Measurements from ENCODE around the gene VPS4B. TPM values are rescaled to one million over a fixed set of nuclear protein-coding genes. Genes with fewer than 3 reads are reported as not detected.

The VPS4B gene
- total and polyA plus RNA-seq, 2 donors (not counting 3 experiments of a cell fraction or from before 2014, with no cell fraction given), result 10.5 to 54.7 TPM

GRCh38 chr18:63367053-63367953 is 55.0 kb downstream of the VPS4B start, which contains the start of gene KDSR:
KDSR (minus strand) TSS chr18:63367206; CDS start chr18:63367118, 88 bp downstream.
- TF ChIP-seq MAX (IDR thresholded peaks at IDR 0.05; ENCODE audit: insufficient read depth, insufficient read length) (no peak), POLR2AphosphoS5 (IDR thresholded peaks at IDR 0.05; ENCODE audit: insufficient read depth, low read depth, low read length) (peak; percentile 95), CTCF (IDR thresholded peaks at IDR 0.05; ENCODE audit: extremely low read depth in 1 of 2, insufficient read depth in 1 of 2, low read depth in 1 of 2, low read length in 2 of 2) (no peak), GATA2 (IDR thresholded peaks at IDR 0.05; ENCODE audit: insufficient read depth, insufficient read length, low read depth, low read length) (no peak), FOS (IDR thresholded peaks at IDR 0.05; ENCODE audit: borderline replicate concordance, insufficient read depth, low read length) (no peak), POLR2A (IDR thresholded peaks at IDR 0.05; ENCODE audit: low read depth, low read length) (peak; percentile 92), EZH2 (IDR thresholded peaks at IDR 0.05; ENCODE audit: borderline replicate concordance, low read depth, low read length, severe bottlenecking) (no peak), JUN (IDR thresholded peaks at IDR 0.05; ENCODE audit: borderline replicate concordance, insufficient read depth, insufficient read length, low read depth) (peak; percentile 12), MYC (IDR thresholded peaks at IDR 0.05; ENCODE audit: low read depth, low read length) (no peak)
- peak within 1 kb of the TSS; percentile 89 for H3K27ac ChIP-seq (ENCODE audit: insufficient read depth, low read depth, low read length)
- no peaks in the 10 kb centered on the region for H4K20me1 ChIP-seq (replicated peaks; ENCODE audit: control insufficient read depth, extremely low read depth, insufficient read depth, low read length)
- DNase-seq (ENCODE audit: low read depth, low spot score) (peak; percentile 98), FAIRE-seq (peak; percentile 85)
- BruUV-seq (replicated peaks), result TSS peak; percentile 78
- peak within 1 kb of the TSS; percentile 85 to 95 (median 94) for H3K4me3 ChIP-seq (replicated peaks in 1 of 3; ENCODE audit: insufficient read depth in 1 of 3, low read depth in 1 of 3, low read length in 3 of 3)
- dilution Hi-C loops (cut with MboI; ENCODE audit: extremely low pct_ligation_motif_present, low sequenced_read_pairs) (no loop called here), intact Hi-C loops (cut with micrococcal nuclease) (loop anchor here (1.0 to 2.0 kb wide), 4 partner anchors 43 to 229 kb away; partner anchors contain the start of gene VPS4B)
- H3K36me3 ChIP-seq (ENCODE audit: control insufficient read depth in 2 of 2, extremely low read depth in 1 of 2, insufficient read depth in 2 of 2, low read length in 2 of 2), result peaks cover 3% of the 10 kb centered on the region in 2 experiments
- ChIA-PET POLR2A (interaction anchor here (0.6 to 1.2 kb wide), 4 partner anchors 11 to 55 kb away, joined by 3 to 7 read pairs (median 4); partner anchors contain the start of gene VPS4B), CTCF (interaction anchor here (0.6 kb wide), 1 partner anchor 8 kb away, joined by 3 read pairs; no protein-coding TSS in a partner anchor)
- no peaks in the 10 kb centered on the region for H3K9me1 ChIP-seq (replicated peaks; ENCODE audit: control insufficient read depth, extremely low read depth, insufficient read depth, low read length)
- peak within 1 kb of the TSS; percentile 93 for H3K9ac ChIP-seq (replicated peaks; ENCODE audit: extremely low read depth, insufficient read depth, low read length)
- peak within 1 kb of the TSS; percentile 95 for H3K4me2 ChIP-seq (ENCODE audit: insufficient read depth, low read length)
- no peaks in the 10 kb centered on the region for H3K9me3 ChIP-seq (replicated peaks; ENCODE audit: control insufficient read depth, insufficient read depth, low read length)
- H3K4me1 ChIP-seq (ENCODE audit: control insufficient read depth, extremely low read depth, insufficient read depth, low read length), result peaks cover 12% of the 10 kb centered on the region
- peaks cover 30% of the 10 kb centered on the region for H3K79me2 ChIP-seq (ENCODE audit: control insufficient read depth, insufficient read depth, low read length)
- no peaks in the 10 kb centered on the region for H3K27me3 ChIP-seq (ENCODE audit: control insufficient read depth in 2 of 2, insufficient read depth in 2 of 2, low read length in 2 of 2)
- peak within 1 kb of the TSS; percentile 95 for H2AFZ ChIP-seq (ENCODE audit: low read depth, low read length)
